ENCODE results near the gene DDX24.

DDX24 gene

GRCh38 chr14:94001501-94002396 lies 79.3 kb downstream of the DDX24 start:
- in situ Hi-C loops (cut with HindIII; ENCODE audit: low sequenced_read_pairs), result no loop called here
- no peak overlapping the region for H3K4me3 ChIP-seq (ENCODE audit: low read depth, low read length)
- peak; percentile 94 for TF ChIP-seq CTCF (IDR thresholded peaks at IDR 0.05; ENCODE audit: low read depth, low read length)
- peak; percentile 65 for DNase-seq (ENCODE audit: low read depth, low spot score)

- no peak for DNase-seq (ENCODE audit: low read depth, low spot score)
- no peak for TF ChIP-seq CTCF (IDR thresholded peaks at IDR 0.05; ENCODE audit: low read depth, low read length)
- in situ Hi-C loops (cut with HindIII; ENCODE audit: low sequenced_read_pairs), result no loop called here
These were observed 80.0 kb downstream of the DDX24 start for GRCh38 chr14:94001016-94001415.

GRCh38 chr14:94000267-94000666 lies 80.7 kb downstream of the DDX24 start:
- H3K4me3 ChIP-seq (ENCODE audit: low read depth, low read length), result no peak overlapping the region
- no peak for TF ChIP-seq CTCF (IDR thresholded peaks at IDR 0.05; ENCODE audit: low read depth, low read length)
- in situ Hi-C loops (cut with HindIII; ENCODE audit: low sequenced_read_pairs), result no loop called here
- no peak for DNase-seq (ENCODE audit: low read depth, low spot score)

More at GRCh38 chr14:94001016-94001415, 80.0 kb downstream of the DDX24 start:
- H3K4me3 ChIP-seq (ENCODE audit: low read depth, low read length), result no peak overlapping the region

GRCh38 chr14:93999573-93999972 lies 81.4 kb downstream of the DDX24 start:
- in situ Hi-C loops (cut with HindIII; ENCODE audit: low sequenced_read_pairs), result no loop called here
- no peak for DNase-seq (ENCODE audit: low read depth, low spot score)
- no peak overlapping the region for H3K4me3 ChIP-seq (ENCODE audit: low read depth, low read length)
- no peak for TF ChIP-seq CTCF (IDR thresholded peaks at IDR 0.05; ENCODE audit: low read depth, low read length)

- no peak for DNase-seq (ENCODE audit: low read depth, low spot score)
- no peak overlapping the region for H3K4me3 ChIP-seq (ENCODE audit: low read depth, low read length)
- in situ Hi-C loops (cut with HindIII; ENCODE audit: low sequenced_read_pairs), result no loop called here
- no peak for TF ChIP-seq CTCF (IDR thresholded peaks at IDR 0.05; ENCODE audit: low read depth, low read length)
These were observed 82.1 kb downstream of the DDX24 start for GRCh38 chr14:93998871-93999403.
